B cell (primary cell): Measurements from ENCODE around the gene MANEA.

Source experiments
- EZH2 ChIP-seq: IDR thresholded peaks from 2 replicates; pipeline ENCODE4 v1.6.1; 2012; ENCODE audit warnings: borderline replicate concordance, low read depth, mild to moderate bottlenecking, moderate library complexity, low read length; ENCODE audit not compliant: insufficient read depth, poor library complexity, severe bottlenecking
- TF ChIP-seq, protein P1 (sequence below): fragments of 200-600 bp; IDR thresholded peaks from one replicate; pipeline ENCODE4 v1.8.0; 2022; ENCODE audit warnings: antibody characterized with exemption, mild to moderate bottlenecking

DNA sequence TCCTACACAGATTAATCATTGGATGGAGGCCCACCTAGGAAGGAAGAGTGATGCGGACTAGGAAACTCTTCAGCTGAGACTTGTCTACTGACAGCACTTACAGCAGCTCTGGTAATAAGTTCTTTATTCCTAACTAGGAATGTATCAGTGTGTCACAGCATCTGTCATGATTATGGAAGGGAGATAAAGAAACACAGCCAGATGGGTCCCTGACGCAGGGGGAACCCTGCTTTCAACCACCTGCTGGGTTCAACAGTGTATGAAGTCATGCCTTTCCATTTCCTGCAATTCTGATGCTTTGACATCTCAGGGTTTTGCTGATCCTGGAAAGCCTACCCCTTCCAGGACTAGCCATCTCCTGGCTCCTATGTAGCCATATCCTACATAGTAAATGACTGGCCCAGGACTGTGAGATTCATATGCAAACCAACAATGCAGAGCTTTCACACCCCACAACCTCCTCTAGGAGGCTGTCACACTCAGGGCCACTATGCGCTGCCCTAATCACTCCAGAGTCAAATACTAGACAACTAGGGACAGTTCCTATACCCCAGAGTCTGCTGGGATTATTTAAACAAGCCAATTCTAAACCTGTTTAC is 29.0 kb upstream of the MANEA start:
- no peak for TF ChIP-seq EZH2
- TF ChIP-seq, protein P1, sequence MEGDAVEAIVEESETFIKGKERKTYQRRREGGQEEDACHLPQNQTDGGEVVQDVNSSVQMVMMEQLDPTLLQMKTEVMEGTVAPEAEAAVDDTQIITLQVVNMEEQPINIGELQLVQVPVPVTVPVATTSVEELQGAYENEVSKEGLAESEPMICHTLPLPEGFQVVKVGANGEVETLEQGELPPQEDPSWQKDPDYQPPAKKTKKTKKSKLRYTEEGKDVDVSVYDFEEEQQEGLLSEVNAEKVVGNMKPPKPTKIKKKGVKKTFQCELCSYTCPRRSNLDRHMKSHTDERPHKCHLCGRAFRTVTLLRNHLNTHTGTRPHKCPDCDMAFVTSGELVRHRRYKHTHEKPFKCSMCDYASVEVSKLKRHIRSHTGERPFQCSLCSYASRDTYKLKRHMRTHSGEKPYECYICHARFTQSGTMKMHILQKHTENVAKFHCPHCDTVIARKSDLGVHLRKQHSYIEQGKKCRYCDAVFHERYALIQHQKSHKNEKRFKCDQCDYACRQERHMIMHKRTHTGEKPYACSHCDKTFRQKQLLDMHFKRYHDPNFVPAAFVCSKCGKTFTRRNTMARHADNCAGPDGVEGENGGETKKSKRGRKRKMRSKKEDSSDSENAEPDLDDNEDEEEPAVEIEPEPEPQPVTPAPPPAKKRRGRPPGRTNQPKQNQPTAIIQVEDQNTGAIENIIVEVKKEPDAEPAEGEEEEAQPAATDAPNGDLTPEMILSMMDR: no peak
